Mesothelial cell of epicardium (in vitro differentiated cells): ENCODE measurements around the gene CEP152. TPM values are rescaled to one million over a fixed set of nuclear protein-coding genes. Genes with fewer than 3 reads are reported as not detected.

Experiments
- DNase-seq, 2 experiments: peaks; one replicate each; pipeline ENCODE4 v3.0.0; 2021; ENCODE audit warnings: low spot score in 2 of 2; ENCODE audit not compliant: unreplicated experiment in 2 of 2
- H3K27ac Mint-ChIP-seq: 2 replicates; pipeline ENCODE4 v1.8.0; 2021; ENCODE audit warnings: mixed read lengths
- H3K27me3 Mint-ChIP-seq: 2 replicates; pipeline ENCODE4 v1.8.0; 2021; ENCODE audit warnings: low read depth, mixed read lengths
- H3K36me3 Mint-ChIP-seq: 2 replicates; pipeline ENCODE4 v1.8.0; 2021; ENCODE audit warnings: mixed read lengths
- H3K4me1 Mint-ChIP-seq: 2 replicates; pipeline ENCODE4 v1.8.0; 2021; ENCODE audit warnings: mixed read lengths
- H3K4me3 Mint-ChIP-seq: 2 replicates; pipeline ENCODE4 v1.8.0; 2021; ENCODE audit warnings: mild to moderate bottlenecking, moderate library complexity, mixed read lengths
- H3K9me3 Mint-ChIP-seq: 2 replicates; pipeline ENCODE4 v1.8.0; 2021; ENCODE audit warnings: mixed read lengths
- CTCF ChIP-seq: fragments of 200-600 bp; sonication (generic); IDR thresholded peaks from one replicate; pipeline ENCODE4 v1.5.0; 2021; ENCODE audit warnings: antibody characterized with exemption; ENCODE audit not compliant: unreplicated experiment
- total RNA-seq: library from RNA; stranded (reverse); gene quantifications from 3 replicates; pipeline ENCODE4 v1.2.1, GENCODE V29; 2021

CEP152 gene
- total RNA-seq, 1 donor from 2014 or later: 7.6 TPM

GRCh38 chr15:48695827-48696573 lies 114.9 kb downstream of the CEP152 start:
- Mint-ChIP-seq H3K4me1 (no peaks in the 10 kb centered on the region), H3K4me3 (no peak overlapping the region), H3K9me3 (no peaks in the 10 kb centered on the region), H3K27ac (no peak overlapping the region), H3K27me3 (no peaks in the 10 kb centered on the region), H3K36me3 (no peaks in the 10 kb centered on the region)
- DNase-seq: no peak
- TF ChIP-seq CTCF: no peak

GRCh38 chr15:48695088-48695826 lies 115.6 kb downstream of the CEP152 start:
- Mint-ChIP-seq H3K27ac (no peak overlapping the region), H3K4me3 (no peak overlapping the region), H3K36me3 (no peaks in the 10 kb centered on the region), H3K4me1 (no peaks in the 10 kb centered on the region), H3K27me3 (no peaks in the 10 kb centered on the region), H3K9me3 (peaks cover 2% of the 10 kb centered on the region)
- TF ChIP-seq CTCF: no peak
- no peak for DNase-seq

- H3K27me3 Mint-ChIP-seq: no peaks in the 10 kb centered on the region
- H3K36me3 Mint-ChIP-seq: no peaks in the 10 kb centered on the region
- TF ChIP-seq CTCF: no peak
- no peak for DNase-seq
- peaks cover 20% of the 10 kb centered on the region for H3K9me3 Mint-ChIP-seq
- no peak overlapping the region for H3K4me3 Mint-ChIP-seq
- no peaks in the 10 kb centered on the region for H3K4me1 Mint-ChIP-seq
- no peak overlapping the region for H3K27ac Mint-ChIP-seq
Observed at GRCh38 chr15:48693484-48693883, 117.4 kb downstream of the CEP152 start.

GRCh38 chr15:48688493-48688892 lies 122.4 kb downstream of the CEP152 start:
- TF ChIP-seq CTCF: no peak
- H3K4me3 Mint-ChIP-seq: no peak overlapping the region
- no peak for DNase-seq
- no peaks in the 10 kb centered on the region for H3K27me3 Mint-ChIP-seq
- H3K9me3 Mint-ChIP-seq: peaks cover 55% of the 10 kb centered on the region
- no peaks in the 10 kb centered on the region for H3K4me1 Mint-ChIP-seq
- peaks cover 14% of the 10 kb centered on the region for H3K36me3 Mint-ChIP-seq
- H3K27ac Mint-ChIP-seq: no peak overlapping the region

Other genes with a start within 250 kb of the CEP152 start
- 60.3 to 67.9 TPM (median 62.6 TPM) in 3 replicates for gene FBN1, start 165.4 kb downstream of the CEP152 start, total RNA-seq
- gene EID1, start 67.1 kb upstream of the CEP152 start, total RNA-seq: 135 to 146 TPM (median 139 TPM) in 3 replicates
- 0.58 to 0.90 TPM (median 0.64 TPM) in 3 replicates for gene SHC4, start 152.8 kb upstream of the CEP152 start, total RNA-seq
- gene SECISBP2L, start 235.4 kb upstream of the CEP152 start, total RNA-seq: 53.4 to 64.2 TPM (median 58.9 TPM) in 3 replicates